HG03460 (cell line): Measurements from ENCODE around the gene PARP12.
A peak's percentile ranks its signal among the peaks of the same experiment; 100 is the strongest.
"Not testable (repeated sequence)": the region's sequence is repeated elsewhere in the genome, so short reads cannot be mapped to it uniquely, and the experiment has no call there.

Source experiments
- ATAC-seq: cut with Tn5 transposase; IDR thresholded peaks from one replicate; pipeline ENCODE4 v1.9.1; 2021; ENCODE audit not compliant: unreplicated experiment

The PARP12 gene, protein sequence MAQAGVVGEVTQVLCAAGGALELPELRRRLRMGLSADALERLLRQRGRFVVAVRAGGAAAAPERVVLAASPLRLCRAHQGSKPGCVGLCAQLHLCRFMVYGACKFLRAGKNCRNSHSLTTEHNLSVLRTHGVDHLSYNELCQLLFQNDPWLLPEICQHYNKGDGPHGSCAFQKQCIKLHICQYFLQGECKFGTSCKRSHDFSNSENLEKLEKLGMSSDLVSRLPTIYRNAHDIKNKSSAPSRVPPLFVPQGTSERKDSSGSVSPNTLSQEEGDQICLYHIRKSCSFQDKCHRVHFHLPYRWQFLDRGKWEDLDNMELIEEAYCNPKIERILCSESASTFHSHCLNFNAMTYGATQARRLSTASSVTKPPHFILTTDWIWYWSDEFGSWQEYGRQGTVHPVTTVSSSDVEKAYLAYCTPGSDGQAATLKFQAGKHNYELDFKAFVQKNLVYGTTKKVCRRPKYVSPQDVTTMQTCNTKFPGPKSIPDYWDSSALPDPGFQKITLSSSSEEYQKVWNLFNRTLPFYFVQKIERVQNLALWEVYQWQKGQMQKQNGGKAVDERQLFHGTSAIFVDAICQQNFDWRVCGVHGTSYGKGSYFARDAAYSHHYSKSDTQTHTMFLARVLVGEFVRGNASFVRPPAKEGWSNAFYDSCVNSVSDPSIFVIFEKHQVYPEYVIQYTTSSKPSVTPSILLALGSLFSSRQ

DNA sequence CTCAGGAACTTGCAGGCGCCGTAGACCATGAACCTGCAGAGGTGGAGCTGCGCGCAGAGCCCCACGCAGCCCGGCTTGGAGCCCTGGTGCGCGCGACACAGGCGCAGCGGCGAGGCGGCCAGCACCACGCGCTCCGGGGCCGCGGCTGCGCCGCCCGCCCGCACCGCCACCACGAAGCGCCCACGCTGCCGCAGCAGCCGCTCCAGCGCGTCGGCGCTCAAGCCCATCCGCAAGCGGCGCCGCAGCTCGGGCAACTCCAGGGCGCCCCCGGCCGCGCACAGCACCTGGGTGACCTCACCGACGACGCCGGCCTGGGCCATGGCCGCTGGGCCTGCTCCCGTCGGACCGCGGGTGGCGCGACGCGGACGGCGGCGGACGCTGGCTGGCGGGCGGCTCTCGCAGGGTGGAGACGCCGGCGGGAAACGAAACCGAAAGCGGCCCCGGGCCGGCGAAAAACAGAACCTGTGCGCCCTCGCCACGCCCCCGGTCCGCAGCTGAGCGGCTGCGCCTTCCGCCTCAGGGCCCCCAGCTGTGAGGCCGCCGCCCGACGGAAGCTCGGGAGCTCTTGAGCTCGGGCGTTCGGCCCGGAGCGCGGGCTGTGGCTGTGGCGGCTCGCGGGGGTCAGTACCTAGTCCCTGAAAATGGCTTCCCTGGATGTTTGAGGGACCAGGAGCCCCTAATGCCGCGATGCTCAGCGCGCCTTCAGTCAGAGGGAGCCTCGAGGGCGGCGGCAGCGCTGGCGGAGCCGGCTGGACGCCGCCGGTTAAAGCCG, at the start of gene PARP12:
Gene PARP12 (minus strand): TSS at position 424 of the 772 bp plus-strand sequence. CDS start 104 bp downstream, at position 320.
- peak; percentile 84 for ATAC-seq

DNA sequence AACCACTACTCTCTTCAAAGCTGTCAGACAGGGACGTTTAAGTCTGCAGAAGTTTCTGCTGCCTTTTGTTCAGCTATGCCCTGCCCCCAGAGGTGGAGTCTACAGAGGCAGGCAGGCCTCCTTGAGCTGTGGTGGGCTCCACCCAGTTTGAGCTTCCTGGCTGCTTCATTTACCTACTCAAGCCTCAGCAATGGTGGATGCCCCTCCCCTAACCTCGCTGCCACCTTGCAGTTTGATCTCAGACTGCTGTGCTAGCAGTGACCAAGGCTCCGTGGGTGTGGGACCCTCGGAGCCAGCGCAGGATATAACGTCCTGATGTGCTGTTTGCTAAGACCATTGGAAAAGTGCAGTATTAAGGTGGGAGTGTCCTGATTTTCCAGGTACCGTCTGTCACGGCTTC, 46.0 kb upstream of the PARP12 start:
- ATAC-seq = not testable (repeated sequence)

GRCh38 chr7:140096459-140096858, 33.7 kb upstream of the PARP12 start:
- ATAC-seq = no peak

- no peak for ATAC-seq
Observed at GRCh38 chr7:140093375-140093774, 30.6 kb upstream of the PARP12 start.

GRCh38 chr7:140085447-140085846, 22.7 kb upstream of the PARP12 start:
- no peak for ATAC-seq

DNA sequence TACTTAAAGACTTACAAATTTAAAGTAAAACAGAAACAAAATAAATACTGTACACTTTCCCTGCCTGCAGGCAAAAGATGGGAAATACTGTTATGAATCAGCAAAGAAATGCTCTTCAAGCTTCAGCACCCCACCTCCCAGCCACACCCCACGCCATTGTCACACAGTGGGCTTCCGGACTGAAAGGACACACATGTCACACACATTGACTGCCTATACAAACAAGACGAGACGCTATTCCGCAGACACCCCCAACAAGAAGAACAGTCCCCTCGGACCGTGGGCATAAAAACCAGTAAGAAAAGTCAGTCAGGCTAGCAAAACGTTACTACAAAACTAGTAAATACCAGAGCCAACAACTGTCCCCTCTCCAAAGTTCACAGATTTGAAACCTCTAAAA, 22.2 kb upstream of the PARP12 start:
- peak; percentile 98 for ATAC-seq

GRCh38 chr7:140084142-140084655, 21.4 kb upstream of the PARP12 start:
- ATAC-seq = no peak

DNA sequence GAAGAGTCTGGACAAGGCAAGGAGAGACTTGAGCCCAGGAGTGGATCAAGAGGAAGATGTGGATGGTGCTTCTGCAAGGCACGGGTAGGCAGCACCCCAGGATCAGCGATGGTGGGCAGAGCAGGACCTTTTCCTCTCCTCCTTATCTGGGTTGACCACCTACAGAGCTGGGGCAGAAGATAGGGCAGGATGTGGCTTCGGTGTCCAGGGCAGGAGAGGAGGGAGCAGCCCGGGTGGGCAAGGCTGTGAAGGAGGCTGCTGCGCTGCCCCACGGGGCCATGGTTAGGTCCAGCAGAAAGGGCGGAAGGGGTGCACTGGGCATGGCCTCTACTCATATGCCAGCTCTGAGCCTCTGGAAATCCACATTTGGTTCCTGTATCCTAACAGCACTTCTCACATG, 20.0 kb upstream of the PARP12 start:
- ATAC-seq = no peak

DNA sequence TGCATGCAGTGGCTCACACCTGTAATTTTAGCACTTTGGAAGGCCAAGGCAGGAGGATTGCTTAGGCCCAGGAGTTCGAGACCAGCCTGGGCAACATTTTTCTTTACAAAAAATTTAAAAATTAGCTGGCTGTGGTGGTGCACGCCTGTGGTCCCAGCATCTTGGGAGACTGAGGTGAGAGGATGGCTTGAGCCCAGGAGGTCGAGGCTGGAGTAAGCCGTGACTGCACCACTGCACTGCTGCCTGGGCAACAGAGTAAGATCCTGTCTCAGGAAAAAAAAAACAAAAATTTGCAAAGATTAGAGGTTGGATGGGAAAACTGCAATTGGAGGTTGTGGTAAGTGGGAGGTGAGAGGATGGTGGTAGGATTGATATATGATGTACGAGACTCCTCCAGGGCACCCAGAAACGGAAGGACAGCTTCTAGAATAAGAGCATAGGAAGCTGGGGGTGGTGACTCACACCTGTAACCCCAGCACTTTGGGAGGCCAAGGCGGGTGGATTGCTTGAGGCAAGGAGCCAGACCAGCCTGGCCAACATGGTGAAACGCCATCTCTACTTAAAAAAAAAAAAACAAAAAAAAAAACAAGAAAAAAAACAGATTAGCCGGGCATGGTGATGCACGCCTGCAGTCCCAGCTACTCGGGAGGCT, 19.1 kb upstream of the PARP12 start:
- ATAC-seq = no peak

DNA sequence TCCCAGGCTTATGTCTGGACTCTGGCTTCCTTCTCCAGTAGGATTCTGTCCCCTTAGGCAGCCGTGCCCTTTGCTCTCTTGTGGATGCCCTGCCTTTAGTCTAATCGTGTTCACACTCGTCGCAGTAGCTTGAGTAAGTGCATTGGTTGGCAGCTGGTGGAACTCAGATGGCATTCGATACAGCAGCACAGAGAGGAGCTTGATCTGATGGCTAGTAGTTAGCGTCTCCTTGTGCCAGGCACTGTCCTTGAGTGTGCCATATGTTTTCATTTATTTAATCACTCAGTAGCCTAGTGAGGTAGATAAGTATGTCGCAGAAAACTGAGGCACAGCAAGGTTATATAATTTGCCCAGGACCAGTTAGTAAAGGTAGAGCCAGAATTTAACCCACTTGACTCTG, 18.2 kb upstream of the PARP12 start:
- no peak for ATAC-seq

DNA sequence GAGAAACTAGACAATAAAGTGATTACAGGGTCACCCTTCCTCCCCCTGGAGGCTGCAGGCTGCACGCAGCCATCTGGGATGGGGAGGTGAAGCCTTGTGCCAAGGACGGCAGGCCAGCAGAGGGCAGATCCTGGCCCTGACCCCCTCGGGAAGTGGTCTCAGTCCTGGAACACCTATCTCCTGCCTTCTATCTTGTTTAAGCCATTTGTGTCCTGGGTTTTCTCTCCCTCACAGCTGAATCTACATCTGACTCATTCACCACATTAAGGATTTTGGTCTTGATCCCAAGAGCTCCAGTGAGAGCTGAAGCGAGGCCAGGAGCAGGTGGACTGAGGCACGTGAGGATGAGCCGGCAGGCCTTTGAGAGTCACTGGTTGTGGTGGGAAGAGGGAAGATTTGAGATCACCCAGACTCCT, 16.4 kb upstream of the PARP12 start:
- ATAC-seq = no peak

GRCh38 chr7:140078392-140078791, 15.6 kb upstream of the PARP12 start:
- no peak for ATAC-seq

DNA sequence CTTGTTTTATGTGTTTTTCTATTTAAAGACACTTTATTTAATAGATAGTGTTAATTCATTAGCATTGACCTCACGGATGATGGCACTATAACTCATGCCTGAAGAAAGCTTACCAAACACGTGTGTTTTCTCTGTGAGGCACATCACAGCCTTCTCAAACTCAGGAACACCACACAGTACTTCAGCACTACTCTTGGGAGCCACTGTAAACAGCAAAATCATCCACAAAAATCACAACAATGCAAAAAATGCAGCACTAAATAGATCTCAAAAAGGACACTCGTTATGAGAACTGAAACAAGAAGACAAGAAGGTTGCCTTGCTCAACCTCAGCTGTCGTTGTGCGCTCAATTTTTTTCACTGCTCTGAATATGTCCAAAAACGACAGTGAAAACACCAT, 12.0 kb upstream of the PARP12 start:
- no peak for ATAC-seq

GRCh38 chr7:140070546-140070945, 7.8 kb upstream of the PARP12 start:
- ATAC-seq = no peak

DNA sequence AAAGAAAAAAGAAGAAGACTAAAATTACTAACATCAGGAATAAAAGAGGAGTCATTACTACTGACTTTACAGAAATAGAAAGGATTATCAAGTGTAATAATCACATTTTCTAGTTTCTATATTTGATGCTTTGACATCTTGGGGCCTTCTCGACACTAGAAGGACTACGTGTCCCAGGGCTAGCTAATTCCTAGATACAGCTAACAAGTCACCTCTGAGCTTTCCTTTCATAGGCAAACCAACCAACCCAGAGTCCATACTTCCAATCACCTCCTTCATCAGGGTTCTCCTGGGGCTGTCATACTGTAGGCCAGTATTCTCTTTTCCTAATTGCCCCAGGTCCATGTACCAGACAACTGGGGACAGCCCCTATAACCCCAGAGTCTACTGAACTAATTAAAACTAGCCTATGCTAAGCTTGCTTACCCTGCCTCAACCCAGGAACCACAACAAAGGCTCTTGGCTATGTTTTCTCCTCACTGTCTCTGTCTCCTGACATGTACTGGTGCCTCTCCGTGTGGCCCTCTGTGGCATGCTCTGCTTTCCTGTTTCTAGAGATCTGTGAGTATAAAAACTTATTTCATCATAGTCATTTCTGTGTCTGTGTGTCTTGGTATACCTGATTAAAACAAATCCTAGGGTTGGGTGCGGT, 6.7 kb upstream of the PARP12 start:
- ATAC-seq = no peak

GRCh38 chr7:140068033-140068432, 5.3 kb upstream of the PARP12 start:
- no peak for ATAC-seq

DNA sequence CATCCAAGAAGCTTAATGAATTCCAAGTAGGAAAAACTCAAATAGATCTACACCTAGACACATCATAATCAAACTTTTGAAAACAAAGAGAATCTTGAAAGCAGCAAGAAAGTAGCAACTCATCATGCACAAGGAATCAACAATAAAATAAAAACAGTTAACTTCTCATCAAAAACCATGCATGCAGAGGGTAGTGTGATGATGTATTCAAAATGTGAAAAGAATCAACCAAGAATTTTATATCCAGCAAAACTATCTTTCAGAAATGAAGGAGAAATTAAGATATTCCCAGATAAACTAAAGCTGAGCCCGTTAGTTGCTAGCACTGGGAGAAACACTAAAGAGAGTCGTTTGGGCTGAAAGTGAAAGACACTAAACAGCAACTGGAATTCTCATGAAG, 4.3 kb upstream of the PARP12 start:
- no peak for ATAC-seq

GRCh38 chr7:140062118-140062527, 628 bp downstream of the PARP12 start:
- peak; percentile 31 for ATAC-seq

- no peak for ATAC-seq
Observed at GRCh38 chr7:140061607-140061930, 1.2 kb downstream of the PARP12 start.

GRCh38 chr7:140060788-140061606, 1.8 kb downstream of the PARP12 start:
- no peak for ATAC-seq
